Upper lobe of left lung (tissue), 6 donors: ENCODE measurements around the gene ARHGEF17. TPM values are rescaled to one million over a fixed set of nuclear protein-coding genes. Genes with fewer than 3 reads are reported as not detected.

Experiments
- ATAC-seq, 2 donors: fragments of 200-7000 bp; cut with Tn5 transposase; one replicate each; pipeline ENCODE4 v1.9.1; 2022; ENCODE audit warnings: mild to moderate bottlenecking in 2 of 2, moderate library complexity in 2 of 2; ENCODE audit not compliant: low FRiP score in 2 of 2
- DNase-seq, 2 donors: peaks; one replicate each; pipeline ENCODE4 v3.0.0-alpha.2; 2019 to 2020
- H3K27ac ChIP-seq, 4 donors: fragments of 200-600 bp; sonication (generic); one replicate each; pipeline ENCODE4 v1.5.1; 2016 to 2019
- H3K27me3 ChIP-seq, 4 donors: fragments of 200-600 bp; sonication (generic); one replicate each; pipeline ENCODE4 v1.5.1; 2017 to 2019
- H3K36me3 ChIP-seq, 4 donors: fragments of 200-600 bp; sonication (generic); one replicate each; pipeline ENCODE4 v1.5.1; 2016 to 2019
- H3K4me1 ChIP-seq, 4 donors: fragments of 200-600 bp; sonication (generic); one replicate each; pipeline ENCODE4 v1.5.1; 2018 to 2019
- H3K4me3 ChIP-seq, 4 donors: fragments of 200-600 bp; sonication (generic); one replicate each; pipeline ENCODE4 v1.5.1; 2017 to 2019; ENCODE audit warnings: mild to moderate bottlenecking in 2 of 4, moderate library complexity in 1 of 4
- H3K9me3 ChIP-seq, 4 donors: fragments of 200-600 bp; sonication (generic); one replicate each; pipeline ENCODE4 v1.5.1; 2018 to 2019
- EP300 ChIP-seq, 4 donors: sonication (generic); formaldehyde crosslinking; IDR thresholded peaks; one replicate each; pipeline ENCODE4 v1.5.1; 2017; ENCODE audit warnings: antibody characterized with exemption in 4 of 4, control low read depth in 2 of 4
- POLR2A ChIP-seq, 4 donors: fragments of 450-650 bp; IDR thresholded peaks; one replicate each; pipeline ENCODE4 v1.5.1; 2016 to 2017; ENCODE audit warnings: antibody characterized with exemption in 4 of 4, mild to moderate bottlenecking in 2 of 4
- POLR2AphosphoS5 ChIP-seq, 2 donors: sonication (generic); formaldehyde crosslinking; IDR thresholded peaks; one replicate each; pipeline ENCODE4 v1.5.1; 2017; ENCODE audit warnings: antibody characterized with exemption in 2 of 2
- WGBS, 2 donors: methylation state at CpG; one replicate each; pipeline ENCODE4 v1.1.5; 2017 to 2018; 5-methylcytosine and 5-hydroxymethylcytosine counted together
- total RNA-seq, 6 donors: library from RNA; depleted of rRNA in 4 of 6; stranded (reverse); fragments of >200 nt in 4 of 6; gene quantifications; one replicate each; pipeline versions ENCODE4 v1.1.0 to v1.2.1, GENCODE V29; 2016 to 2021
- TF ChIP-seq, protein P1 (sequence below), 6 experiments: fragments of 450-650 bp in 4 of 6; fragments of 200-600 bp in 2 of 6; sonication (generic) in 2 of 6; IDR thresholded peaks; one replicate each; pipeline ENCODE4 v1.5.1; 2016 to 2019; ENCODE audit warnings: antibody characterized with exemption in 6 of 6
- donor health status: DM: no; HTN: no; CAD: no; lungs with moderate emphysema.
- donor health status: DM: no; HTN: yes; CAD: no; lungs with severe emphysema.

ARHGEF17 gene
- total RNA-seq, 6 donors from 2014 or later: 48.1 to 140 (median 65.1) TPM

DNA sequence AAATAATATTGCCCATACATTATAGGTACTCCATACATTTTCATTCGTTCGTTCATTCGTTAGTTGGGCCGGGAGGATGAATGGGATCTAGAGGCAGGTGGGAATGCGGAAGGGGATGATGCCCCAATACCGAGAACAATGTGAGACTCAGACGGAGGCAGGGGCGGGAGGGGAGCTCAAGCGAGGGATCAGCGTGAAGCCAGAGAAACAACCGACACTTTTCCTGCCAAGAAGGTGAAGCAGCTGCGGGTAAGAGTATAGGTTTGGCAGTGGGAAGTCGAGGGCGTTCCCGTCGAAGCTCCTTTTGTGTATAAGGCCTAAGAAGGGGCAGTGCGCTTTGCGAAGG lies 1.1 kb upstream of the ARHGEF17 start:
- Histone ChIP-seq H3K27ac (peak overlapping the region in 3 of 4 donors; percentile 91 to 99 (median 96)), H3K36me3 (peaks cover 0 to 5% (median 0%) of the 10 kb centered on the region in 4 donors), H3K9me3 (no peaks in the 10 kb centered on the region), H3K27me3 (no peaks in the 10 kb centered on the region), H3K4me3 (peak overlapping the region in 3 of 4 donors; percentile 66 to 69 (median 69)), H3K4me1 (peaks cover 22 to 50% (median 37%) of the 10 kb centered on the region in 4 donors)
- WGBS, 2 donors: 15 to 16% methylated on average over 18 of the region's 18 CpGs
- ATAC-seq (no peak), DNase-seq (no peak)
- no peak for TF ChIP-seq POLR2A (IDR thresholded peaks at IDR 0.05)
- no peak for TF ChIP-seq POLR2AphosphoS5 (IDR thresholded peaks at IDR 0.05)
- no peak for TF ChIP-seq EP300 (IDR thresholded peaks at IDR 0.05)
- TF ChIP-seq, protein P1, sequence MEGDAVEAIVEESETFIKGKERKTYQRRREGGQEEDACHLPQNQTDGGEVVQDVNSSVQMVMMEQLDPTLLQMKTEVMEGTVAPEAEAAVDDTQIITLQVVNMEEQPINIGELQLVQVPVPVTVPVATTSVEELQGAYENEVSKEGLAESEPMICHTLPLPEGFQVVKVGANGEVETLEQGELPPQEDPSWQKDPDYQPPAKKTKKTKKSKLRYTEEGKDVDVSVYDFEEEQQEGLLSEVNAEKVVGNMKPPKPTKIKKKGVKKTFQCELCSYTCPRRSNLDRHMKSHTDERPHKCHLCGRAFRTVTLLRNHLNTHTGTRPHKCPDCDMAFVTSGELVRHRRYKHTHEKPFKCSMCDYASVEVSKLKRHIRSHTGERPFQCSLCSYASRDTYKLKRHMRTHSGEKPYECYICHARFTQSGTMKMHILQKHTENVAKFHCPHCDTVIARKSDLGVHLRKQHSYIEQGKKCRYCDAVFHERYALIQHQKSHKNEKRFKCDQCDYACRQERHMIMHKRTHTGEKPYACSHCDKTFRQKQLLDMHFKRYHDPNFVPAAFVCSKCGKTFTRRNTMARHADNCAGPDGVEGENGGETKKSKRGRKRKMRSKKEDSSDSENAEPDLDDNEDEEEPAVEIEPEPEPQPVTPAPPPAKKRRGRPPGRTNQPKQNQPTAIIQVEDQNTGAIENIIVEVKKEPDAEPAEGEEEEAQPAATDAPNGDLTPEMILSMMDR (IDR thresholded peaks at IDR 0.05): no peak

DNA sequence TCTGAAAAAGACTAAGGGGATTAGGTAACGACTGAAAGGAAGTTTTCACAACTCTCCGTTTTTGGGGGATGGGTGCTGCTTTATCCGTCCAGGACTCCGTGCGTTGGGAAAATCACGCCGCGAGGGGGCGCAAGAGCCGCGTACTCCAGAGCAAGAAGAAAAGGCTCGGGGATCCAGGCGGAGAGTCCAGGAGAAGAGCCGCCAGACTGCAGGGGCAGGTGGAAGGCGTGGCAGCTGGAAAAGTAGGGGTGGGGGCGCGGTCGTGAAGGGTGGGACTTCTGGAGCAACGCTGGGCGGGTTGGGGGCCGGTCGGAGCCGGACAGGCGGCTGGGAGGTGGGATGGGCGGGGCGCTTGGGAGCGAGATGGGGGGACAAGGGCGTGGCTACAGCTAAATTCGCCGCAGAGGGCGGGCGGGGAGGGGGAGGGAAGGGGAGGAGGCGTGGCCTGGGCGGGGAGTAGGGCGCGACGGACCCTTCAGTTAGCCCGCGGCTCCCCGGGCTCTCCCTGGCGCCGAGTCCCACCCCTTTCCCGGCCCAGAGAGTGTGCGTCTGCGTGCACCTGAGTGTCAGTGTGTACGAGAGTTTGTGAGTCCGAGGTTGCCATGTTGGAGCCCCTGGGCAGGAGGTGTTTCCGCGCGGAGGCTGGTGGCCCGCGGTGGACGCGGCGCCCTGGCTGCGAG lies 613 bp upstream of the ARHGEF17 start:
- ATAC-seq (peak; percentile 80 to 91), DNase-seq (peak; percentile 98 to 99)
- Histone ChIP-seq H3K4me1 (peaks cover 24 to 56% (median 42%) of the 10 kb centered on the region in 4 donors), H3K4me3 (peak overlapping the region; percentile 63 to 69 (median 68)), H3K9me3 (no peaks in the 10 kb centered on the region), H3K27ac (peak overlapping the region; percentile 91 to 99 (median 96)), H3K36me3 (peaks cover 0 to 5% (median 0%) of the 10 kb centered on the region in 4 donors), H3K27me3 (no peaks in the 10 kb centered on the region)
- peak; percentile 6 to 37 for TF ChIP-seq POLR2AphosphoS5 (IDR thresholded peaks at IDR 0.05)
- TF ChIP-seq EP300 (IDR thresholded peaks at IDR 0.05): no peak
- TF ChIP-seq, protein P1 (IDR thresholded peaks at IDR 0.05): peak; percentile 72 to 95 (median 92)
- peak in 1 of 4 donors; percentile 57 for TF ChIP-seq POLR2A (IDR thresholded peaks at IDR 0.05)
- 0% methylated on average over 19 to 40 of the region's 56 CpGs for WGBS, 2 donors

DNA sequence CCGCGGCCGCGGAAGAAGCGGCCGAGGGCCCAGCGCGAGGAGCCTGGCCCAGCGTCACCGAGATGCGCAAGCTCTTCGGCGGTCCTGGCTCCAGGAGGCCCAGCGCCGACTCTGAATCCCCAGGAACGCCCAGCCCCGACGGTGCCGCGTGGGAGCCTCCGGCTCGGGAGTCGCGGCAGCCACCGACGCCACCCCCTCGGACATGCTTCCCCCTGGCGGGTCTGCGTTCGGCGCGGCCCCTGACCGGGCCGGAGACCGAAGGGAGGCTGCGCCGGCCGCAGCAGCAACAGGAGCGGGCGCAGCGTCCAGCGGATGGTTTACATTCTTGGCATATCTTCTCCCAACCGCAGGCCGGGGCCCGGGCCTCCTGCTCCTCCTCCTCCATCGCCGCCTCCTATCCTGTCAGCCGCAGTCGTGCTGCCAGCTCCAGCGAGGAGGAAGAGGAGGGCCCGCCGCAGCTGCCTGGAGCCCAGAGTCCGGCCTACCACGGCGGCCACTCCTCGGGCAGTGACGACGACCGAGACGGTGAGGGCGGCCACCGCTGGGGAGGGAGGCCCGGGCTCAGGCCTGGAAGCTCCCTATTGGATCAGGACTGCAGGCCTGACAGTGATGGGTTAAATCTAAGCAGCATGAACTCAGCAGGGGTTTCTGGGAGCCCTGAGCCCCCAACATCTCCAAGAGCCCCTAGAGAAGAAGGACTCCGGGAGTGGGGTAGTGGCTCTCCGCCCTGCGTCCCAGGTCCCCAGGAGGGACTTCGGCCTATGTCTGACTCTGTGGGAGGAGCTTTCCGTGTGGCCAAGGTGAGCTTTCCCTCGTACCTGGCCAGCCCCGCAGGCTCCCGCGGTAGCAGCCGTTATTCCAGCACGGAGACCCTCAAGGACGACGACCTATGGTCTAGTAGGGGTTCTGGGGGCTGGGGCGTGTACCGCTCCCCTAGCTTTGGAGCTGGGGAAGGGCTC lies 1.2 kb downstream of the ARHGEF17 start:
- WGBS, 2 donors: 5 to 8% methylated on average over 28 to 54 of the region's 78 CpGs
- Histone ChIP-seq H3K9me3 (no peaks in the 10 kb centered on the region), H3K27ac (peak overlapping the region; percentile 91 to 99 (median 96)), H3K4me3 (peak overlapping the region; percentile 63 to 69 (median 68)), H3K36me3 (peaks cover 0 to 5% (median 0%) of the 10 kb centered on the region in 4 donors), H3K4me1 (peaks cover 40 to 73% (median 59%) of the 10 kb centered on the region in 4 donors), H3K27me3 (no peaks in the 10 kb centered on the region)
- peak; percentile 94 for DNase-seq
- ATAC-seq: peak; percentile 85 to 90
- TF ChIP-seq EP300 (IDR thresholded peaks at IDR 0.05) (peak in 1 of 4 donors; percentile 11), POLR2A (IDR thresholded peaks at IDR 0.05) (peak in 3 of 4 donors; percentile 70 to 89 (median 85)), POLR2AphosphoS5 (IDR thresholded peaks at IDR 0.05) (peak; percentile 67 to 79)
- TF ChIP-seq, protein P1 (IDR thresholded peaks at IDR 0.05): peak in 2 of 6 experiments; percentile 8 to 12

DNA sequence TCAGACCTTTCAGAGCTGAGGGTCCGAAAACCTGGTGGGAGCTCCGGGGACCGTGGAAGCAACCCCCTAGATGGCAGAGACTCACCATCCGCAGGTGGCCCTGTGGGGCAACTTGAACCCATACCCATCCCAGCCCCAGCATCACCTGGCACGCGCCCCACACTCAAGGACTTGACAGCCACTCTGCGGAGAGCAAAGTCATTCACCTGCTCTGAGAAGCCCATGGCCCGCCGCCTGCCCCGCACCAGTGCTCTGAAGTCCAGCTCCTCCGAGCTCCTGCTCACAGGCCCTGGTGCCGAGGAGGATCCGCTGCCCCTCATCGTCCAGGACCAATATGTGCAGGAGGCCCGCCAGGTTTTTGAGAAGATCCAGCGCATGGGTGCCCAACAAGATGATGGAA lies 2.0 kb downstream of the ARHGEF17 start:
- ATAC-seq: no peak
- 64 to 100% methylated on average over 2 to 16 of the region's 16 CpGs for whole genome bisulfite sequencing, 2 donors
- peaks cover 49 to 82% (median 68%) of the 10 kb centered on the region in 4 donors for H3K4me1 ChIP-seq

More for the DNA sequence above, 2.0 kb downstream of the ARHGEF17 start:
- Histone ChIP-seq H3K4me3 (peak overlapping the region; percentile 63 to 69 (median 68)), H3K27me3 (no peaks in the 10 kb centered on the region), H3K27ac (peak overlapping the region; percentile 91 to 99 (median 96)), H3K36me3 (peaks cover 0 to 5% (median 0%) of the 10 kb centered on the region in 4 donors), H3K9me3 (no peaks in the 10 kb centered on the region)
- no peak for TF ChIP-seq EP300 (IDR thresholded peaks at IDR 0.05)
- TF ChIP-seq POLR2AphosphoS5 (IDR thresholded peaks at IDR 0.05): no peak
- no peak for TF ChIP-seq POLR2A (IDR thresholded peaks at IDR 0.05)
- TF ChIP-seq, protein P1 (IDR thresholded peaks at IDR 0.05): no peak
- peak in 1 of 2 donors; percentile 76 for DNase-seq
